Adrenal gland (tissue), 12 donors: Measurements from ENCODE around the gene CTDSPL. TPM values are rescaled to one million over a fixed set of nuclear protein-coding genes. Genes with fewer than 3 reads are reported as not detected.
A peak's percentile ranks its signal among the peaks of the same experiment; 100 is the strongest.

Source experiments
- DNase-seq, 7 donors: peaks; one replicate each; pipeline ENCODE4 v3.0.0-alpha.2; 2019 to 2020
- H3K27ac ChIP-seq, 5 donors: fragments of 200-600 bp; sonication (generic) in 4 of 5; 1 replicate in 3 of 5; 2 replicates in 2 of 5; pipeline versions ENCODE4 v1.5.1 to v1.8.0; 2016 to 2020; ENCODE audit warnings: mild to moderate bottlenecking in 1 of 5
- H3K27me3 ChIP-seq: fragments of 200-600 bp; 2 replicates; pipeline ENCODE4 v1.8.0; 2021
- H3K36me3 ChIP-seq, 2 donors: fragments of 200-600 bp; replicated peaks in 1 of 2; 1 replicate in 1 of 2; 2 replicates in 1 of 2; pipeline versions ENCODE4 v1.5.1 to v1.8.0; 2018 to 2022
- H3K4me1 ChIP-seq, 2 donors: fragments of 200-600 bp; replicated peaks in 1 of 2; 1 replicate in 1 of 2; 2 replicates in 1 of 2; pipeline versions ENCODE4 v1.5.1 to v1.8.0; 2018 to 2021
- H3K4me3 ChIP-seq, 4 donors: fragments of 200-600 bp; sonication (generic) in 3 of 4; one replicate each; pipeline ENCODE4 v1.5.1; 2016 to 2018
- H3K9me3 ChIP-seq, 3 donors: fragments of 200-600 bp; sonication (generic) in 1 of 3; replicated peaks in 1 of 3; 1 replicate in 2 of 3; 2 replicates in 1 of 3; pipeline versions ENCODE4 v1.5.1 to v1.8.0; 2016 to 2021
- POLR2A ChIP-seq, 2 donors: fragments of 450-650 bp; IDR thresholded peaks; one replicate each; pipeline ENCODE4 v1.6.1; 2017; ENCODE audit warnings: antibody characterized with exemption in 2 of 2, mild to moderate bottlenecking in 2 of 2, moderate library complexity in 1 of 2
- WGBS, 4 donors: extraction: QIAGEN DNeasy Blood & Tissue Kit in 2 of 4; methylation state at CpG; one replicate each; pipeline versions ENCODE4 v1.1.5 to v1.1.7; 2013 to 2017; 5-methylcytosine and 5-hydroxymethylcytosine counted together
- intact Hi-C, 2 donors: fragments of 100-400 bp; cut with DNase I; formaldehyde crosslinking; loops; one replicate each; pipeline versions ENCODE4 v1.14.1 to v1.15.0; 2022 to 2023
- polyA plus RNA-seq, 3 donors: library from polyadenylated mRNA; stranded (reverse); fragments of 200-250 nt in 2 of 3; fragments of 350-450 nt in 1 of 3; fragmentation: Illumina TruSeq in 1 of 3; extraction: RNeasy Lipid Tissue Mini Kit (QIAGEN cat#74804) in 1 of 3; gene quantifications; one replicate each; pipeline ENCODE4 v1.2.3, GENCODE V29; 2013 to 2014
- total RNA-seq, 9 donors: library from RNA; depleted of rRNA in 4 of 9; stranded (reverse); fragments of >200 nt in 4 of 9; fragments of 120-200 nt in 1 of 9; fragmentation: NEBNext Ultra II Directional in 1 of 9; extraction: Animal tissue kit (Norgen Biotek cat#: 25700) in 1 of 9; gene quantifications; one replicate each; pipeline versions ENCODE4 v1.1.0 to v1.2.4, GENCODE V29; 2013 to 2023
- TF ChIP-seq, protein P1 (sequence below), 6 experiments: fragments of 450-650 bp in 4 of 6; fragments of 200-600 bp in 2 of 6; sonication (generic) in 1 of 6; IDR thresholded peaks; 1 replicate in 5 of 6; 2 replicates in 1 of 6; pipeline versions ENCODE4 v1.5.1 to v1.8.0; 2016 to 2021; ENCODE audit warnings: antibody characterized with exemption in 6 of 6, mild to moderate bottlenecking in 2 of 6, moderate library complexity in 1 of 6
- donor health status: healthy with polysubstance abuse.
- donor health status: Bipolar disorder and iron deficiency.
- donor health status: DM: yes; HTN: yes; CAD: no.
- donor health status: DM: no; HTN: no; CAD: no.
- donor health status: DM: no; HTN: no; CAD: no.
- donor health status: DM: yes; HTN: yes; CAD: no.

The CTDSPL gene
- total and polyA plus RNA-seq, 12 donors, result 6.4 to 27.7 (median 16.0) TPM

DNA sequence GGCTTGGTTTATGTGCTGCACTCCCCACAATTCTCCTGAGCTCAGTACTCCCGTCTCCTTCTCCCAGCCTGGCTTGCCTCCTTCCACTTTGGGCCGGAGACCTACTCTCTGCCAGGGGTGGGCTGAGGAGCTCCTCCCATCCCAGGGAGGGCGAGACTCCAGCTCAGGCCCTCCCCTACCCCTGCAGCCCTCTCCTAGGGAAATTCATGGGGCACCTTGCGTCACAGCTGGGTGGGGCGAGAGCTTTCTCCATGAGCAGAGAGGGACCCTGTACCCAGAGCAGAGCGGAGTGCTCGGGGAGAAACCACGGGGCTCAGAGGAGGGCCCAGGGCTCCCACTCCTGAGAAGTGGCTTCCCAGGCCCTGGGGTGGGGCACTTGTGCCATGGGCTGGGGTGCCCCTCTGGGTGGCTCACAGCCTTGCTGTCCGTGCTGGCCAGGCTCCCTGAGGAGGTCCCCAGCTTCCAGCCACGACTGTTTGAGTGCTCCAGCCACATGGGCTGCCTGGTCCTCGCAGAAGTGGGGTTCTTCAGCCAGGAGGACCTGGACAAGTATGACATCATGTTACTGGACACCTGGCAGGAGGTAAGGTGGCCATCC is 142.2 kb downstream of the CTDSPL start:
- Histone ChIP-seq H3K4me3 (no peak overlapping the region), H3K27ac (no peak overlapping the region), H3K4me1 (no peaks in the 10 kb centered on the region), H3K27me3 (no peaks in the 10 kb centered on the region), H3K36me3 (peaks cover 0 to 26% of the 10 kb centered on the region in 2 donors), H3K9me3 (no peaks in the 10 kb centered on the region)
- TF ChIP-seq POLR2A (IDR thresholded peaks at IDR 0.05), result no peak
- TF ChIP-seq, protein P1, sequence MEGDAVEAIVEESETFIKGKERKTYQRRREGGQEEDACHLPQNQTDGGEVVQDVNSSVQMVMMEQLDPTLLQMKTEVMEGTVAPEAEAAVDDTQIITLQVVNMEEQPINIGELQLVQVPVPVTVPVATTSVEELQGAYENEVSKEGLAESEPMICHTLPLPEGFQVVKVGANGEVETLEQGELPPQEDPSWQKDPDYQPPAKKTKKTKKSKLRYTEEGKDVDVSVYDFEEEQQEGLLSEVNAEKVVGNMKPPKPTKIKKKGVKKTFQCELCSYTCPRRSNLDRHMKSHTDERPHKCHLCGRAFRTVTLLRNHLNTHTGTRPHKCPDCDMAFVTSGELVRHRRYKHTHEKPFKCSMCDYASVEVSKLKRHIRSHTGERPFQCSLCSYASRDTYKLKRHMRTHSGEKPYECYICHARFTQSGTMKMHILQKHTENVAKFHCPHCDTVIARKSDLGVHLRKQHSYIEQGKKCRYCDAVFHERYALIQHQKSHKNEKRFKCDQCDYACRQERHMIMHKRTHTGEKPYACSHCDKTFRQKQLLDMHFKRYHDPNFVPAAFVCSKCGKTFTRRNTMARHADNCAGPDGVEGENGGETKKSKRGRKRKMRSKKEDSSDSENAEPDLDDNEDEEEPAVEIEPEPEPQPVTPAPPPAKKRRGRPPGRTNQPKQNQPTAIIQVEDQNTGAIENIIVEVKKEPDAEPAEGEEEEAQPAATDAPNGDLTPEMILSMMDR (IDR thresholded peaks at IDR 0.05), result no peak
- intact Hi-C loops, result loop anchor here in 1 of 2 donors (10.0 kb wide), 1 partner anchor 111 kb away; no protein-coding TSS in a partner anchor
- DNase-seq, result no peak
- WGBS, 4 donors, result 83 to 87% (median 84%) methylated on average over 5 to 11 of the region's 11 CpGs

DNA sequence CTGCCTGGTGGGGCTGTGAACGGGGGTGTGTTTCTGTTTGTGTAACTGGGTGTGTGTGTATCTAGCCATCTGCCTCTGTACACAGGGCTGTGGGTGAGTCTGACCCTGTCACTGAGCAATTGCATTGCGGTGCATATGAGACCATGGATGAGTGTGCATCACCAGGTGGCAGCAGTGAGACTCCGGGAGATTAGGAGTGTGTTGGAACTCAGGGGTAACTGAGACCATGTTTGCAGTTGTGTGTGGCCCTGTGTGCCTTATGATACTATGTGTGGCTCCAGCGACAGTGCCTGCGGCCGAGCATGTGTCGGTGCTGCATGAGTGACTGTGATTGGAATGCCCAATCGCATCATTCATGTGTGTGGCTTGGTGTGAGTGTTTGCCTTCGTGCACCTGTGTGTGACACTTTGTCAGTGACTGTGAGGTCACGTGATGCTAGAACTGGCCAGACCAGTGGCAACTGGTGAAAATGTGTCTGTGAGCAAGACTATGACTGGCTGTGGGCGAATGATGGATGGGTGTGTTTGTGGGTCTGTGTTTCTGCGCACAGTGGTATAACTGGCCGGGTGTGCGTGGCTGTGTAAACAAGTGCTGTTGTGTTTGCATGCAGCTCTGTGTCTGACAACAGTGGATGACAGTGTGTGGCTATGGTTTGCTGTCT is 142.9 kb downstream of the CTDSPL start:
- H3K36me3 ChIP-seq, result peaks cover 0 to 27% of the 10 kb centered on the region in 2 donors
- no peaks in the 10 kb centered on the region for H3K4me1 ChIP-seq
- no peak overlapping the region for H3K4me3 ChIP-seq
- TF ChIP-seq POLR2A (IDR thresholded peaks at IDR 0.05), result no peak
- TF ChIP-seq, protein P1 (IDR thresholded peaks at IDR 0.05), result peak; percentile 57 to 76 (median 70)
- DNase-seq, result peak; percentile 73 to 90 (median 82)
- no peaks in the 10 kb centered on the region for H3K9me3 ChIP-seq
- 69 to 84% (median 71%) methylated on average over 6 to 14 of the region's 14 CpGs for WGBS, 4 donors
- H3K27ac ChIP-seq, result no peak overlapping the region
- intact Hi-C loops, result loop anchor here (5.0 to 10.0 kb wide), 2 partner anchors 110 to 118 kb away; no protein-coding TSS in a partner anchor
- no peaks in the 10 kb centered on the region for H3K27me3 ChIP-seq

DNA sequence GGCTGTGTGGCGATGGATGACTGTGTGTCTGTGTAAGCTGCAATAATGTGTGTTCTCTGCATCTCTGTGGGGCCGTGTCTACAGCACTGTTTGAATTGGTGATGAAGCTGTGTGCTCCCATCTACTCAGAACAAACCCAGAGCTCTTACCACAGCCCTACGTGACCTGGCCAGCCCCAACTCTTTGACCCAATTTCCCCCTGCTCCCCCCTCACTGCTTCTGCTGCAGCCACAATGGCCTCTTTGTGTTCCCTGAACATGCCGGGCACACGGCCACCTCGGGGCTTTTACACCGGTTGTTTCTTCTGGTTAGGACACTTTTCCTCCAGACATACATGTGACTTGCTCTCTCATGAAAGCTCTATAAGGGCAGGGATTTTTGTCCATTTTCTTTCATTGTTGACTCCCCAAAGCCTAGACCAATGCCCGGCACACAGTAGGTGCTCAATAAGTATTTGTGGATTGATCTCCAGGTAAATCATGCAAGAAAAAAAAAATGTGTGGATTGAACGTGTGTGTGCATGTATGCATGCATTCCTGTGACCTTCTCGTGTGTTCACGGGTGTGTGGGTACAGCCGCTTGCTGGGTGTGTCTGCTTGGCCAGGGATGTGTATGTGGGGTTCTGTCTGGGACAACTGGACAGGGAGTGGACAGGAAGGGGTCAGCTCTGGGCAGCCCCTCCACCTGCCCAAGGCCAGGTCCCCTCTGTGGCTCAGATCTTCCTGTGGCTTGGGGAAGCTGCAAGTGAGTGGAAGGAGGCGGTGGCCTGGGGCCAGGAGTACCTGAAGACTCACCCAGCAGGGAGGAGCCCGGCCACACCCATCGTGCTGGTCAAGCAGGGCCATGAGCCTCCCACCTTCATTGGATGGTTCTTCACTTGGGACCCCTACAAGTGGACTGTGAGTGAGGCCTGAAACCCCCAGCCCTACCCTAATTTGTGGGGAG is 143.7 kb downstream of the CTDSPL start:
- intact Hi-C loops, result loop anchor here (5.0 to 10.0 kb wide), 2 partner anchors 109 to 117 kb away; no protein-coding TSS in a partner anchor
- Histone ChIP-seq H3K27ac (no peak overlapping the region), H3K27me3 (no peaks in the 10 kb centered on the region), H3K4me1 (no peaks in the 10 kb centered on the region), H3K36me3 (peaks cover 0 to 33% of the 10 kb centered on the region in 2 donors), H3K4me3 (no peak overlapping the region), H3K9me3 (no peaks in the 10 kb centered on the region)
- 59 to 76% (median 71%) methylated on average over 11 to 15 of the region's 15 CpGs for WGBS, 4 donors
- DNase-seq, result peak in 1 of 7 donors; percentile 43
- TF ChIP-seq POLR2A (IDR thresholded peaks at IDR 0.05), result no peak
- TF ChIP-seq, protein P1 (IDR thresholded peaks at IDR 0.05), result no peak

DNA sequence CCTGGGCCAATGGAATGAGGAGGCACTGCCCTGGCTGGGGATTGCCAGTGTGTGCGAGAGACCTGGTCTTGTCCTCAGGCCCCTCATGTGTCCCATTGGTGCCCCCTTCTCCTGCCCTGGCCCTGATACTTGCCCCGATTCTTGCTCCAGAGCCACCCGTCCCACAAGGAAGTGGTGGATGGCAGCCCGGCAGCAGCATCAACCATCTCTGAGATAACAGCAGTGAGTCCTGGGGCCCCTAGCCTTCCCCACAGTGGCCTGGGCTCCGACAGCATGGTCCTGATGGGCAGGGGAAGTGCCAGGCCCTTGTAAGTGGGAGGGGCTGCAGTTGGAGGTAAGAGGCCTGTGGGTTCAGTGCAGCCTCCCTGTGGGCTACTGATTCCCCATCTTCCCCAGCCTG is 144.4 kb downstream of the CTDSPL start:
- DNase-seq, result no peak
- H3K27ac ChIP-seq, result no peak overlapping the region
- no peaks in the 10 kb centered on the region for H3K9me3 ChIP-seq
- H3K27me3 ChIP-seq, result no peaks in the 10 kb centered on the region
- no peaks in the 10 kb centered on the region for H3K4me1 ChIP-seq
- peaks cover 0 to 40% of the 10 kb centered on the region in 2 donors for H3K36me3 ChIP-seq
- H3K4me3 ChIP-seq, result no peak overlapping the region
- TF ChIP-seq, protein P1 (IDR thresholded peaks at IDR 0.05), result no peak
- no peak for TF ChIP-seq POLR2A (IDR thresholded peaks at IDR 0.05)
- 80 to 100% (median 86%) methylated on average over 1 to 5 of the region's 5 CpGs for WGBS, 4 donors
- intact Hi-C loops, result loop anchor here (5.0 to 10.0 kb wide), 2 partner anchors 109 to 116 kb away; no protein-coding TSS in a partner anchor
